Measurements from ENCODE around the gene ARHGEF39. TPM values are rescaled to one million over a fixed set of nuclear protein-coding genes. Genes with fewer than 3 reads are reported as not detected.
A peak's percentile ranks its signal among the peaks of the same experiment; 100 is the strongest.
"Not testable (repeated sequence)": the region's sequence is repeated elsewhere in the genome, so short reads cannot be mapped to it uniquely, and the experiment has no call there.

The ARHGEF39 gene
- total RNA-seq, 2 experiments from 2014 or later: 16.0 to 19.9 TPM

- Mint-ChIP-seq H3K4me3 (peak overlapping the region; percentile 48), H3K27ac (peak overlapping the region; percentile 96), H3K9me3 (peaks cover 6% of the 10 kb centered on the region), H3K36me3 (ENCODE audit: low read depth) (peaks cover 32% of the 10 kb centered on the region), H3K27me3 (no peaks in the 10 kb centered on the region), H3K4me1 (ENCODE audit: low read depth) (peaks cover 78% of the 10 kb centered on the region)
- no peak for TF ChIP-seq CTCF (IDR thresholded peaks at IDR 0.05)
- ChIA-PET POLR2A (interaction anchor here (1.0 to 1.8 kb wide), 4 partner anchors 8 to 20 kb away, joined by 4 to 5 read pairs (median 4); partner anchors contain the start of gene SIT1), CTCF (interaction anchor here (0.8 to 3.4 kb wide), 9 partner anchors 8 to 36 kb away, joined by 3 to 15 read pairs (median 5); partner anchors contain the start of genes ARHGEF39, CD72 and SIT1)
- ATAC-seq (peak; percentile 31), DNase-seq (no peak)
- intact Hi-C loops (cut with micrococcal nuclease): no loop called here
Measured at GRCh38 chr9:35639631-35640030, 25.4 kb downstream of the ARHGEF39 start.

GRCh38 chr9:35639225-35639624 lies 25.8 kb downstream of the ARHGEF39 start:
- POLR2A ChIA-PET: interaction anchor here (1.0 to 1.8 kb wide), 5 partner anchors 8 to 20 kb away, joined by 3 to 5 read pairs (median 4); partner anchors contain the start of gene SIT1
- H3K4me1 Mint-ChIP-seq (ENCODE audit: low read depth): peaks cover 76% of the 10 kb centered on the region
- intact Hi-C loops (cut with micrococcal nuclease): not testable (repeated sequence)

GRCh38 chr9:35638751-35639150 lies 26.2 kb downstream of the ARHGEF39 start:
- H3K9me3 Mint-ChIP-seq; H3K27me3 Mint-ChIP-seq; intact Hi-C loops (cut with micrococcal nuclease): not testable (repeated sequence)
- H3K4me3 Mint-ChIP-seq: peak overlapping the region; percentile 32
- CTCF ChIA-PET: interaction anchor here (0.7 to 3.4 kb wide), 9 partner anchors 9 to 39 kb away, joined by 3 to 15 read pairs (median 5); partner anchors contain the start of genes CD72 and SIT1
- POLR2A ChIA-PET: interaction anchor here (0.6 to 1.8 kb wide), 5 partner anchors 9 to 477 kb away, joined by 3 to 5 read pairs (median 4); partner anchors contain the start of gene UNC13B
- H3K36me3 Mint-ChIP-seq (ENCODE audit: low read depth): peaks cover 27% of the 10 kb centered on the region
- peaks cover 75% of the 10 kb centered on the region for H3K4me1 Mint-ChIP-seq (ENCODE audit: low read depth)
- peak overlapping the region; percentile 96 for H3K27ac Mint-ChIP-seq
- peak; percentile 52 for DNase-seq
- peak; percentile 57 for ATAC-seq

More at GRCh38 chr9:35639225-35639624, 25.8 kb downstream of the ARHGEF39 start:
- H3K4me3 Mint-ChIP-seq: peak overlapping the region; percentile 48
- ATAC-seq: peak; percentile 88
- H3K27ac Mint-ChIP-seq: peak overlapping the region; percentile 96
- not testable (repeated sequence) for H3K9me3 Mint-ChIP-seq, H3K27me3 Mint-ChIP-seq, DNase-seq
- peaks cover 28% of the 10 kb centered on the region for H3K36me3 Mint-ChIP-seq (ENCODE audit: low read depth)
- CTCF ChIA-PET: interaction anchor here (0.8 to 3.4 kb wide), 8 partner anchors 9 to 36 kb away, joined by 3 to 15 read pairs (median 7); partner anchors contain the start of genes CD72 and SIT1

- ChIA-PET CTCF (interaction anchor here (1.1 to 3.4 kb wide), 2 partner anchors 8 to 12 kb away, joined by 3 to 15 read pairs; no protein-coding TSS in a partner anchor), POLR2A (interaction anchor here (1.6 to 1.8 kb wide), 2 partner anchors 9 to 10 kb away, joined by 3 to 4 read pairs; no protein-coding TSS in a partner anchor)
- intact Hi-C loops (cut with micrococcal nuclease): not testable (repeated sequence)
Measured at GRCh38 chr9:35637427-35637955, 27.5 kb downstream of the ARHGEF39 start.

GRCh38 chr9:35636877-35637246 lies 28.1 kb downstream of the ARHGEF39 start:
- ATAC-seq; DNase-seq; H3K9me3 Mint-ChIP-seq; H3K27me3 Mint-ChIP-seq; H3K4me3 Mint-ChIP-seq; intact Hi-C loops (cut with micrococcal nuclease): not testable (repeated sequence)
- H3K27ac Mint-ChIP-seq: peak overlapping the region; percentile 80
- ChIA-PET CTCF (interaction anchor here (0.7 to 2.7 kb wide), 3 partner anchors 9 to 26 kb away, joined by 4 to 11 read pairs (median 10); no protein-coding TSS in a partner anchor), POLR2A (interaction anchor here (0.6 to 2.1 kb wide), 2 partner anchors 17 to 28 kb away, joined by 3 to 13 read pairs; no protein-coding TSS in a partner anchor)
- H3K4me1 Mint-ChIP-seq (ENCODE audit: low read depth): peaks cover 67% of the 10 kb centered on the region
- peaks cover 22% of the 10 kb centered on the region for H3K36me3 Mint-ChIP-seq (ENCODE audit: low read depth)

More at GRCh38 chr9:35637427-35637955, 27.5 kb downstream of the ARHGEF39 start:
- Mint-ChIP-seq H3K27ac (peak overlapping the region; percentile 48), H3K4me1 (ENCODE audit: low read depth) (peaks cover 67% of the 10 kb centered on the region), H3K36me3 (ENCODE audit: low read depth) (peaks cover 22% of the 10 kb centered on the region)
- not testable (repeated sequence) for H3K4me3 Mint-ChIP-seq, H3K27me3 Mint-ChIP-seq, ATAC-seq, H3K9me3 Mint-ChIP-seq, DNase-seq

- TF ChIP-seq CTCF (IDR thresholded peaks at IDR 0.05): no peak
- intact Hi-C loops (cut with micrococcal nuclease): no loop called here
- ChIA-PET POLR2A (interaction anchor here (0.6 to 2.1 kb wide), 3 partner anchors 12 to 28 kb away, joined by 3 to 13 read pairs (median 3); no protein-coding TSS in a partner anchor), CTCF (interaction anchor here (0.7 to 2.7 kb wide), 5 partner anchors 10 to 25 kb away, joined by 3 to 11 read pairs (median 8); no protein-coding TSS in a partner anchor)
- H3K9me3 Mint-ChIP-seq: peaks cover 6% of the 10 kb centered on the region
- H3K4me3 Mint-ChIP-seq: no peak overlapping the region
- H3K36me3 Mint-ChIP-seq (ENCODE audit: low read depth): peaks cover 18% of the 10 kb centered on the region
- H3K27me3 Mint-ChIP-seq: no peaks in the 10 kb centered on the region
- peak overlapping the region; percentile 80 for H3K27ac Mint-ChIP-seq
- ATAC-seq (no peak), DNase-seq (no peak)
- peaks cover 63% of the 10 kb centered on the region for H3K4me1 Mint-ChIP-seq (ENCODE audit: low read depth)
Measured at GRCh38 chr9:35636135-35636876, 28.7 kb downstream of the ARHGEF39 start.

Measured in activated CD8-positive, alpha-beta T cell treated with anti-CD3 and anti-CD28 coated beads for 36 hours (primary cell).